ENCODE results near the gene EIF4EBP3. TPM values are rescaled to one million over a fixed set of nuclear protein-coding genes. Genes with fewer than 3 reads are reported as not detected.

Gene EIF4EBP3
- total and polyA plus RNA-seq, 2 donors (not counting 3 experiments of a cell fraction or from before 2014, with no cell fraction given) = 3.7 to 7.6 TPM

DNA sequence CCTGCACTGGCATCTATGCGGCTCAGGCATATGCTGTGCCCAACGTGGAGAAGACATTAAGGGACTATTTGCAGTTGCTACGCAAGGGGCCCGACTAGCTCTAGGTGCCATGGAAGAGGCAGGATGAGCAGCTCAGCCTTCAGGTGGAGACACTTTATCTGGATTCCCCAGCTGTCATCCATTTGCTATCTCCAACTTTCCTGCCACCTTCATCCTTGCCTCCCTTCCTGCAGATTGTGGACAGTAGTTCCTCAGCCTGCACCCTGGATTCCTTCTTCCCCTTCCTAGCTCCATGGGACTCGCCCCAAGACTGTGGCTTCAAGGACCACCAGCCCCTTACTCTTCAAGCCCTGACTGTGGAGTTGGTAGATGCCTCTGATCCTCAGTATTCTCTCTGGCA lies 19.2 kb downstream of the EIF4EBP3 start:
- intact Hi-C loops (cut with micrococcal nuclease) = no loop called here
- peaks cover 3 to 24% of the 10 kb centered on the region in 2 experiments for H3K36me3 ChIP-seq (ENCODE audit: control insufficient read depth in 2 of 2, extremely low read depth in 1 of 2, insufficient read depth in 2 of 2, low read length in 2 of 2)
- H3K27me3 ChIP-seq (ENCODE audit: control insufficient read depth in 2 of 2, insufficient read depth in 2 of 2, low read length in 2 of 2) = no peaks in the 10 kb centered on the region
- TF ChIP-seq, protein P1, sequence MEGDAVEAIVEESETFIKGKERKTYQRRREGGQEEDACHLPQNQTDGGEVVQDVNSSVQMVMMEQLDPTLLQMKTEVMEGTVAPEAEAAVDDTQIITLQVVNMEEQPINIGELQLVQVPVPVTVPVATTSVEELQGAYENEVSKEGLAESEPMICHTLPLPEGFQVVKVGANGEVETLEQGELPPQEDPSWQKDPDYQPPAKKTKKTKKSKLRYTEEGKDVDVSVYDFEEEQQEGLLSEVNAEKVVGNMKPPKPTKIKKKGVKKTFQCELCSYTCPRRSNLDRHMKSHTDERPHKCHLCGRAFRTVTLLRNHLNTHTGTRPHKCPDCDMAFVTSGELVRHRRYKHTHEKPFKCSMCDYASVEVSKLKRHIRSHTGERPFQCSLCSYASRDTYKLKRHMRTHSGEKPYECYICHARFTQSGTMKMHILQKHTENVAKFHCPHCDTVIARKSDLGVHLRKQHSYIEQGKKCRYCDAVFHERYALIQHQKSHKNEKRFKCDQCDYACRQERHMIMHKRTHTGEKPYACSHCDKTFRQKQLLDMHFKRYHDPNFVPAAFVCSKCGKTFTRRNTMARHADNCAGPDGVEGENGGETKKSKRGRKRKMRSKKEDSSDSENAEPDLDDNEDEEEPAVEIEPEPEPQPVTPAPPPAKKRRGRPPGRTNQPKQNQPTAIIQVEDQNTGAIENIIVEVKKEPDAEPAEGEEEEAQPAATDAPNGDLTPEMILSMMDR (IDR thresholded peaks at IDR 0.05; ENCODE audit: extremely low read depth in 1 of 2, insufficient read depth in 1 of 2, low read depth in 1 of 2, low read length in 2 of 2) = no peak
- TF ChIP-seq GATA2 (IDR thresholded peaks at IDR 0.05; ENCODE audit: insufficient read depth, insufficient read length, low read depth, low read length) (no peak), MYC (IDR thresholded peaks at IDR 0.05; ENCODE audit: low read depth, low read length) (no peak), FOS (IDR thresholded peaks at IDR 0.05; ENCODE audit: borderline replicate concordance, insufficient read depth, low read length) (no peak), POLR2AphosphoS5 (IDR thresholded peaks at IDR 0.05; ENCODE audit: insufficient read depth, low read depth, low read length) (no peak), POLR2A (IDR thresholded peaks at IDR 0.05; ENCODE audit: low read depth, low read length) (no peak), JUN (IDR thresholded peaks at IDR 0.05; ENCODE audit: borderline replicate concordance, insufficient read depth, insufficient read length, low read depth) (no peak), EZH2 (IDR thresholded peaks at IDR 0.05; ENCODE audit: borderline replicate concordance, low read depth, low read length, severe bottlenecking) (no peak)
- TF ChIP-seq, protein P2, sequence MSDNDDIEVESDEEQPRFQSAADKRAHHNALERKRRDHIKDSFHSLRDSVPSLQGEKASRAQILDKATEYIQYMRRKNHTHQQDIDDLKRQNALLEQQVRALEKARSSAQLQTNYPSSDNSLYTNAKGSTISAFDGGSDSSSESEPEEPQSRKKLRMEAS (IDR thresholded peaks at IDR 0.05; ENCODE audit: insufficient read depth, insufficient read length) = no peak
- H3K27ac ChIP-seq (ENCODE audit: insufficient read depth, low read depth, low read length) = no peak overlapping the region
- H2AFZ ChIP-seq (ENCODE audit: low read depth, low read length) = no peak overlapping the region
- H3K4me2 ChIP-seq (ENCODE audit: insufficient read depth, low read length) = no peak overlapping the region
- DNase-seq (ENCODE audit: low read depth, low spot score) (no peak), FAIRE-seq (no peak)
- H3K4me1 ChIP-seq (ENCODE audit: control insufficient read depth, extremely low read depth, insufficient read depth, low read length) = peaks cover 8% of the 10 kb centered on the region
- peaks cover 9% of the 10 kb centered on the region for H3K79me2 ChIP-seq (ENCODE audit: control insufficient read depth, insufficient read depth, low read length)
- dilution Hi-C loops (cut with MboI; ENCODE audit: extremely low pct_ligation_motif_present, low sequenced_read_pairs) = no loop called here
- H3K9me3 ChIP-seq (replicated peaks; ENCODE audit: control insufficient read depth, insufficient read depth, low read length) = no peaks in the 10 kb centered on the region
- H4K20me1 ChIP-seq (replicated peaks; ENCODE audit: control insufficient read depth, extremely low read depth, insufficient read depth, low read length) = no peaks in the 10 kb centered on the region
- no peak overlapping the region for H3K9ac ChIP-seq (replicated peaks; ENCODE audit: extremely low read depth, insufficient read depth, low read length)
- no peaks in the 10 kb centered on the region for H3K9me1 ChIP-seq (replicated peaks; ENCODE audit: control insufficient read depth, extremely low read depth, insufficient read depth, low read length)
- no TSS peak for BruUV-seq (replicated peaks)
- H3K4me3 ChIP-seq (replicated peaks in 1 of 3; ENCODE audit: insufficient read depth in 1 of 3, low read depth in 1 of 3, low read length in 3 of 3) = no peak overlapping the region
- ChIA-PET CTCF (interaction anchor here (2.0 kb wide), 1 partner anchor 73 kb away, joined by 9 read pairs; the partner anchor contains the start of gene TMCO6), POLR2A (no interaction called here)

Data from endothelial cell of umbilical vein (primary cell).